Activated CD8-positive, alpha-beta T cell treated with anti-CD3 and anti-CD28 coated beads for 36 hours (primary cell): ENCODE measurements around the gene GRK5. TPM values are rescaled to one million over a fixed set of nuclear protein-coding genes. Genes with fewer than 3 reads are reported as not detected.

ENCODE experiments used
- ATAC-seq: fragments of 200-7000 bp; cut with Tn5 transposase; one replicate; pipeline ENCODE4 v1.10.0; 2021; ENCODE audit warnings: mild to moderate bottlenecking, moderate library complexity
- CTCF ChIA-PET: fragments of 350-600 bp; sonication (Branson Sonifier 250); formaldehyde crosslinking; loops from one replicate; lab custom pipeline; 2021; ENCODE audit warnings: antibody characterized with exemption; lab: Charles Lee
- POLR2A ChIA-PET: fragments of 350-600 bp; sonication (Branson Sonifier 250); formaldehyde crosslinking; loops from one replicate; lab custom pipeline; 2021; ENCODE audit warnings: antibody characterized with exemption; lab: Charles Lee
- DNase-seq: peaks from one replicate; pipeline ENCODE4 v3.0.0-alpha.2; 2020
- H3K27ac Mint-ChIP-seq: one replicate; pipeline ENCODE4 v1.8.0; 2021; ENCODE audit warnings: mild to moderate bottlenecking, mixed read lengths
- H3K27me3 Mint-ChIP-seq: one replicate; pipeline ENCODE4 v1.8.0; 2021; ENCODE audit warnings: mixed read lengths
- H3K36me3 Mint-ChIP-seq: one replicate; pipeline ENCODE4 v1.8.0; 2021; ENCODE audit warnings: low read depth, mixed read lengths
- H3K4me1 Mint-ChIP-seq: one replicate; pipeline ENCODE4 v1.8.0; 2021; ENCODE audit warnings: low read depth, mixed read lengths
- H3K4me3 Mint-ChIP-seq: one replicate; pipeline ENCODE4 v1.8.0; 2021; ENCODE audit warnings: mild to moderate bottlenecking, moderate library complexity, mixed read lengths
- H3K9me3 Mint-ChIP-seq: one replicate; pipeline ENCODE4 v1.8.0; 2021; ENCODE audit warnings: mixed read lengths
- intact Hi-C: fragments of 100-400 bp; cut with micrococcal nuclease; formaldehyde crosslinking; loops from one replicate; pipeline ENCODE4 v1.10.0; 2022
- total RNA-seq, 2 experiments: library from RNA; stranded (reverse); gene quantifications; one replicate each; pipeline ENCODE4 v1.2.3, GENCODE V29; 2021
- TF ChIP-seq, protein P1 (sequence below): fragments of 200-600 bp; IDR thresholded peaks from one replicate; pipeline ENCODE4 v1.8.0; 2022; ENCODE audit warnings: antibody characterized with exemption, mild to moderate bottlenecking

GRK5 gene
- total RNA-seq, 2 experiments from 2014 or later: 14.8 to 15.6 TPM

DNA sequence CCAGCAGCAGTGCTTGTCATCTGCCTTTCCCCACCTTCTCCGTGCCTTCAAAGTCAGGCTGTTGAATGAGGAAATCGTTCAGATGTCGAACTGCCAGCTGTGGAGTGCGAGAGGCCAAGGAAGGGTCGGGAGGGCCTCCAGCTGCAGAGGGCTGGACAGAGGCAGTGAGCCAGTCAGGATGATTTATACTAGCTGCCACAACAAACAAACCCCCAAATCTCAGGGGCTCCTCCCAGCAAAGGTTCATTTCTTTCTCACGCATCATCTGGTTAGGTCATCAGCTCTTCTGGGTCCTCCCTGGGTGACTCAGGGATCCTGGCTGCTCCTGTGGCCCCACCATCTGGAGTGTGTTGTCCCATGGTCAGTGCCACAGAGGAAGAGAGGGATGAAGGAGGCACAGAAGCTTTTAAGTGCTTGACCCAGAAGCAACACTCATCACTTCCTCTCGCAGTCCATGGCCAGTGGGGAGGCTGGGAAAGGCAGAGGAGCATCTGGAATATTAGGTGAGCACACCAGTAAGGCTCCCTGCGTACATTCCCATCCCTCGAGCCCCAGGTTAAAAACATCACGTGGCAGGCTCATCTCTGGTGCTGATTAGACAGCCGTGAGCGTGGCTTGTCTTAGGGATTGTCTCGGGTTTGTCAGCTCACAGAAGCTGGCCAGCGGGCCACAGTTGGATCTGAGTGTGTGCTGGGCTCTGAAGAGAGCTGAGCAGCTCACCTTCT lies 194.5 kb downstream of the GRK5 start:
- no peak overlapping the region for H3K4me3 Mint-ChIP-seq
- no peak overlapping the region for H3K27ac Mint-ChIP-seq
- ChIA-PET CTCF (interaction anchor here (0.9 kb wide), 1 partner anchor 14 kb away, joined by 4 read pairs; no protein-coding TSS in a partner anchor), POLR2A (interaction anchor here (1.0 kb wide), 2 partner anchors 20 to 31 kb away, joined by 3 to 4 read pairs; no protein-coding TSS in a partner anchor)
- ATAC-seq (no peak), DNase-seq (no peak)
- TF ChIP-seq, protein P1, sequence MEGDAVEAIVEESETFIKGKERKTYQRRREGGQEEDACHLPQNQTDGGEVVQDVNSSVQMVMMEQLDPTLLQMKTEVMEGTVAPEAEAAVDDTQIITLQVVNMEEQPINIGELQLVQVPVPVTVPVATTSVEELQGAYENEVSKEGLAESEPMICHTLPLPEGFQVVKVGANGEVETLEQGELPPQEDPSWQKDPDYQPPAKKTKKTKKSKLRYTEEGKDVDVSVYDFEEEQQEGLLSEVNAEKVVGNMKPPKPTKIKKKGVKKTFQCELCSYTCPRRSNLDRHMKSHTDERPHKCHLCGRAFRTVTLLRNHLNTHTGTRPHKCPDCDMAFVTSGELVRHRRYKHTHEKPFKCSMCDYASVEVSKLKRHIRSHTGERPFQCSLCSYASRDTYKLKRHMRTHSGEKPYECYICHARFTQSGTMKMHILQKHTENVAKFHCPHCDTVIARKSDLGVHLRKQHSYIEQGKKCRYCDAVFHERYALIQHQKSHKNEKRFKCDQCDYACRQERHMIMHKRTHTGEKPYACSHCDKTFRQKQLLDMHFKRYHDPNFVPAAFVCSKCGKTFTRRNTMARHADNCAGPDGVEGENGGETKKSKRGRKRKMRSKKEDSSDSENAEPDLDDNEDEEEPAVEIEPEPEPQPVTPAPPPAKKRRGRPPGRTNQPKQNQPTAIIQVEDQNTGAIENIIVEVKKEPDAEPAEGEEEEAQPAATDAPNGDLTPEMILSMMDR: no peak
- H3K27me3 Mint-ChIP-seq: no peaks in the 10 kb centered on the region
- no peaks in the 10 kb centered on the region for H3K9me3 Mint-ChIP-seq
- H3K4me1 Mint-ChIP-seq: no peaks in the 10 kb centered on the region
- intact Hi-C loops: no loop called here
- H3K36me3 Mint-ChIP-seq: no peaks in the 10 kb centered on the region

DNA sequence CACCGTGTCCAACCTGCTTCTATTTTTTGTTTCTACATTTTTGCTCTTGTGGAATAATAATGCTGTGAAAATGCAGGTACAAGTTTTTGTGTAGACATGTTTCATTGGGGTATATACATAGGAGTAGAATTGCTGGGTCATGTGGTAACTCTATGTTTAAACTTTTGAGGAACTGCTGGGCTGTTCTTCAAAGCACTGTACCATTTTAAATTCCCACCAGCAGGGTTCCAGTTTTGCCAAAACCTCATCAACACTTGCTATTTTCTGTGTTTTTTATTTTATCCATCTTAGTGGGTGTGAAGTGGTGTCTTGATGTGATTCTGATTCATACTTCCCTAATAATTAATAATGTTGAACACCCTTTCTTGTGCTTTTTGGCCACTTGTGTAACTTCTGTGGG lies 196.6 kb downstream of the GRK5 start:
- no peak overlapping the region for H3K27ac Mint-ChIP-seq
- H3K27me3 Mint-ChIP-seq: no peaks in the 10 kb centered on the region
- ATAC-seq (no peak), DNase-seq (no peak)
- no peaks in the 10 kb centered on the region for H3K4me1 Mint-ChIP-seq
- CTCF ChIA-PET: no interaction called here
- intact Hi-C loops: no loop called here
- POLR2A ChIA-PET: no interaction called here
- TF ChIP-seq, protein P1: no peak
- H3K4me3 Mint-ChIP-seq: no peak overlapping the region
- no peaks in the 10 kb centered on the region for H3K36me3 Mint-ChIP-seq
- no peaks in the 10 kb centered on the region for H3K9me3 Mint-ChIP-seq

DNA sequence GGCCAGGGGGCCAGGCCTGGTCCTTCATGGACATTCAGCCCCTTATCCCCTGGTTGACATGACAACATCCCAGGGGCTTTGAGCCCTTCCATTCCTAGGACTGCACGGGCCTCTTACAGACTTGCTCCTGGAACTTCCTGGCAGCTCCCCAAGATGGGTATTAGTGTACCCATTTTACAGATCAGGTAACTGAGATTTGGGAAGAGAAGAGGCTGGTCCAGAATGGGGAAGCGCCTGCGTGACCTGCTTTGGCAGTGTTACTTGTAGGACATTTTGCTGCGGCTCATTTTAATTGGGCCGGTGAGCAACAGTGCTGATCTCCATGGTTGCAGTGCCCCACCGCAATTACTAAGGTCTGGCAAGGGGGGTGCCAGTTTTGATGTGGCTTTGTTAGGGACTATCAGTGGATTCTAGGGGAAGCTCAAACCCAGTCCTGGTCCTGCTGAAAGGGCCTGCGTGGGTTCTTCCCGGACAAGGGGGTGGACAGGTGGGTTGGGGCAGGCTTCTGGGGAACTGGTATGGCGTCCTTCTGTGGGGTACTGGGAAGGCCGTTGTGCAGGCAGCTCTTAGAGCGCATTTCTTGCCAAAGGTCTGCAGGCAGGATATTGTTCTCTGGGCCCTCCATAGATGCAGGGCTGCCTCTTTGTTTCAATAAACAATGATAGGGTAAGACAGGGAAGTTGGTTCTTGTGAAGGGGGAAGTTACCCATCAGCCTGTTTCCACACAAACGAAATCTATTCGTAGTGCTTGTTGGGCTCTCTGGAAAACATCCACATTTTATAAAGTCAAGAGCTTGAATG lies 197.5 kb downstream of the GRK5 start:
- intact Hi-C loops: no loop called here
- no peaks in the 10 kb centered on the region for H3K27me3 Mint-ChIP-seq
- ChIA-PET CTCF (interaction anchor here (1.6 to 2.0 kb wide), 2 partner anchors 203 to 206 kb away, joined by 4 to 6 read pairs; no protein-coding TSS in a partner anchor), POLR2A (no interaction called here)
- no peaks in the 10 kb centered on the region for H3K9me3 Mint-ChIP-seq
- ATAC-seq (no peak), DNase-seq (no peak)
- TF ChIP-seq, protein P1: no peak
- H3K4me1 Mint-ChIP-seq: no peaks in the 10 kb centered on the region
- H3K27ac Mint-ChIP-seq: no peak overlapping the region
- no peak overlapping the region for H3K4me3 Mint-ChIP-seq
- H3K36me3 Mint-ChIP-seq: peaks cover under 1% of the 10 kb centered on the region

DNA sequence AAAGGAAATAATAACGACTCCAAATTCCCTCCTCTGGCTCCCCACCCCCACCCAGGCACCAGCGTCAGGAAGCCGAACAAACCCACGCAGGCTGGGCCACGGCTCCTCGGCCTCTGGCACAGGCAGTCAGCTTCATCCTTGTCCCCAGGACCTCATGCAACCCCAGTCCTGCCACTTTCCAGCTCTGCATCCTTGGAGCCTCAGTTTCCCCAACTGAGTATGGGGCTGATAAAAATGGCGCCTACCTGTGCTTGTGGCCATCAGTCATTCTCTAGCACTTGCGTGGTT lies 198.1 kb downstream of the GRK5 start:
- Mint-ChIP-seq H3K27me3 (no peaks in the 10 kb centered on the region), H3K27ac (no peak overlapping the region), H3K36me3 (peaks cover 1% of the 10 kb centered on the region), H3K4me3 (no peak overlapping the region), H3K9me3 (no peaks in the 10 kb centered on the region), H3K4me1 (no peaks in the 10 kb centered on the region)
- DNase-seq (no peak), ATAC-seq (no peak)
- intact Hi-C loops: no loop called here
- ChIA-PET POLR2A (no interaction called here), CTCF (interaction anchor here (1.6 to 2.3 kb wide), 3 partner anchors 39 to 206 kb away, joined by 4 to 11 read pairs (median 6); no protein-coding TSS in a partner anchor)
- TF ChIP-seq, protein P1: no peak
